ENCODE results near the gene POU2F2. TPM values are rescaled to one million over a fixed set of nuclear protein-coding genes. Genes with fewer than 3 reads are reported as not detected.

POU2F2 gene
- total RNA-seq, 4 donors from 2014 or later: 0.55 to 244 (median 0.71) TPM

- no peak overlapping the region for H3K4me3 ChIP-seq
- no peaks in the 10 kb centered on the region for H3K27me3 ChIP-seq
- H3K4me1 ChIP-seq: peaks cover 29% of the 10 kb centered on the region
- WGBS: 74% methylated on average over 7 of the region's 15 CpGs
- no peak for TF ChIP-seq POLR2AphosphoS5 (IDR thresholded peaks at IDR 0.05)
- no peak for TF ChIP-seq CTCF (IDR thresholded peaks at IDR 0.05)
- TF ChIP-seq EP300 (IDR thresholded peaks at IDR 0.05): no peak
- no peak for TF ChIP-seq POLR2A (IDR thresholded peaks at IDR 0.05)
- no peak overlapping the region for H3K27ac ChIP-seq
- H3K36me3 ChIP-seq: peaks cover 44% of the 10 kb centered on the region
- no peak for DNase-seq (ENCODE audit: low spot score in 2 of 2)
- H3K9me3 ChIP-seq: no peaks in the 10 kb centered on the region
Measured at GRCh38 chr19:42078538-42079275, 53.5 kb downstream of the POU2F2 start.

- Histone ChIP-seq H3K36me3 (peaks cover 44% of the 10 kb centered on the region), H3K27me3 (no peaks in the 10 kb centered on the region), H3K9me3 (no peaks in the 10 kb centered on the region), H3K4me1 (peaks cover 29% of the 10 kb centered on the region), H3K4me3 (no peak overlapping the region), H3K27ac (no peak overlapping the region)
- WGBS: 75% methylated on average over 1 of the region's 1 CpG
- no peak for DNase-seq (ENCODE audit: low spot score in 2 of 2)
- no peak for TF ChIP-seq CTCF (IDR thresholded peaks at IDR 0.05)
- TF ChIP-seq POLR2AphosphoS5 (IDR thresholded peaks at IDR 0.05): no peak
- TF ChIP-seq POLR2A (IDR thresholded peaks at IDR 0.05): no peak
- no peak for TF ChIP-seq EP300 (IDR thresholded peaks at IDR 0.05)
Measured at GRCh38 chr19:42078058-42078457, 54.2 kb downstream of the POU2F2 start.

- no peaks in the 10 kb centered on the region for H3K9me3 ChIP-seq
- peak overlapping the region; percentile 89 for H3K4me3 ChIP-seq
- under 1% methylated on average over 15 of the region's 33 CpGs for WGBS
- H3K36me3 ChIP-seq: peaks cover 32% of the 10 kb centered on the region
- TF ChIP-seq POLR2AphosphoS5 (IDR thresholded peaks at IDR 0.05) (no peak), EP300 (IDR thresholded peaks at IDR 0.05) (no peak), POLR2A (IDR thresholded peaks at IDR 0.05) (no peak), CTCF (IDR thresholded peaks at IDR 0.05) (no peak)
- DNase-seq (ENCODE audit: low spot score in 2 of 2): peak in 1 of 2 donors; percentile 83
- H3K27me3 ChIP-seq: no peaks in the 10 kb centered on the region
- H3K4me1 ChIP-seq: peaks cover 29% of the 10 kb centered on the region
- H3K27ac ChIP-seq: peak overlapping the region; percentile 92
Measured at GRCh38 chr19:42076380-42076944, 55.8 kb downstream of the POU2F2 start.

GRCh38 chr19:42075616-42076379, 56.4 kb downstream of the POU2F2 start, which contains the start of gene ZNF574:
ZNF574 (plus strand) TSS chr19:42076166; CDS start chr19:42078607, 2,441 bp downstream.
- Histone ChIP-seq H3K27me3 (peaks cover 2% of the 10 kb centered on the region), H3K4me3 (peak within 1 kb of the TSS; percentile 89), H3K9me3 (no peaks in the 10 kb centered on the region), H3K4me1 (peaks cover 29% of the 10 kb centered on the region), H3K36me3 (peaks cover 26% of the 10 kb centered on the region), H3K27ac (peak within 1 kb of the TSS; percentile 92)
- WGBS: under 1% methylated on average over 60 of the region's 80 CpGs
- DNase-seq (ENCODE audit: low spot score in 2 of 2): peak; percentile 99
- peak; percentile 90 to 96 for TF ChIP-seq POLR2A (IDR thresholded peaks at IDR 0.05)
- peak; percentile 79 to 91 (median 89) for TF ChIP-seq POLR2AphosphoS5 (IDR thresholded peaks at IDR 0.05)
- TF ChIP-seq CTCF (IDR thresholded peaks at IDR 0.05): no peak
- no peak for TF ChIP-seq EP300 (IDR thresholded peaks at IDR 0.05)

GRCh38 chr19:42075364-42075615, 57.0 kb downstream of the POU2F2 start:
- Histone ChIP-seq H3K9me3 (no peaks in the 10 kb centered on the region), H3K4me3 (peak overlapping the region; percentile 89), H3K27me3 (peaks cover 5% of the 10 kb centered on the region), H3K27ac (peak overlapping the region; percentile 92), H3K4me1 (peaks cover 29% of the 10 kb centered on the region), H3K36me3 (peaks cover 21% of the 10 kb centered on the region)
- no peak for DNase-seq (ENCODE audit: low spot score in 2 of 2)
- TF ChIP-seq EP300 (IDR thresholded peaks at IDR 0.05) (no peak), POLR2AphosphoS5 (IDR thresholded peaks at IDR 0.05) (no peak), CTCF (IDR thresholded peaks at IDR 0.05) (no peak), POLR2A (IDR thresholded peaks at IDR 0.05) (no peak)
- 0% methylated on average over 3 of the region's 3 CpGs for WGBS

All from suprapubic skin (tissue), 4 donors.